OCI-M2 (cell line): Measurements from ENCODE around the gene CCDC158.
"Not testable (repeated sequence)": the region's sequence is repeated elsewhere in the genome, so short reads cannot be mapped to it uniquely, and the experiment has no call there.

Experiments
- DNase-seq: peaks from one replicate; lab custom pipeline; 2025; ENCODE audit not compliant: unreplicated experiment; lab: John Stamatoyannopoulos, UW

The CCDC158 gene

GRCh38 chr4:76420762-76421581 lies at the start of gene CCDC158:
CCDC158 (minus strand) TSS chr4:76421141; CDS start chr4:76403207, 17,934 bp downstream.
- no peak for DNase-seq

GRCh38 chr4:76470532-76470931 lies 49.6 kb upstream of the CCDC158 start:
- no peak for DNase-seq

- DNase-seq, result no peak
Observed at GRCh38 chr4:76470064-76470463, 49.1 kb upstream of the CCDC158 start.

- no peak for DNase-seq
Observed at GRCh38 chr4:76463568-76463967, 42.6 kb upstream of the CCDC158 start.

- DNase-seq, result no peak
Observed at GRCh38 chr4:76459291-76459723, 38.4 kb upstream of the CCDC158 start.

GRCh38 chr4:76458825-76459224 lies 37.9 kb upstream of the CCDC158 start:
- DNase-seq, result no peak

- no peak for DNase-seq
Observed at GRCh38 chr4:76458297-76458696, 37.4 kb upstream of the CCDC158 start.

GRCh38 chr4:76457885-76458284 lies 36.9 kb upstream of the CCDC158 start:
- no peak for DNase-seq

- DNase-seq, result not testable (repeated sequence)
Observed at GRCh38 chr4:76454073-76454472, 33.1 kb upstream of the CCDC158 start.

GRCh38 chr4:76453232-76453631 lies 32.3 kb upstream of the CCDC158 start:
- DNase-seq, result no peak

GRCh38 chr4:76449833-76450232 lies 28.9 kb upstream of the CCDC158 start:
- no peak for DNase-seq

- no peak for DNase-seq
Observed at GRCh38 chr4:76449362-76449767, 28.4 kb upstream of the CCDC158 start.

GRCh38 chr4:76448211-76448610 lies 27.3 kb upstream of the CCDC158 start:
- no peak for DNase-seq

- DNase-seq, result no peak
Observed at GRCh38 chr4:76447393-76447851, 26.5 kb upstream of the CCDC158 start.

- DNase-seq, result no peak
Observed at GRCh38 chr4:76445911-76446310, 25.0 kb upstream of the CCDC158 start.

GRCh38 chr4:76443376-76443775 lies 22.4 kb upstream of the CCDC158 start:
- no peak for DNase-seq

GRCh38 chr4:76442807-76443206 lies 21.9 kb upstream of the CCDC158 start:
- DNase-seq, result no peak

GRCh38 chr4:76441881-76442280 lies 20.9 kb upstream of the CCDC158 start:
- no peak for DNase-seq

- no peak for DNase-seq
Observed at GRCh38 chr4:76439491-76439890, 18.6 kb upstream of the CCDC158 start.

GRCh38 chr4:76435528-76436319 lies 14.8 kb upstream of the CCDC158 start:
- no peak for DNase-seq

- no peak for DNase-seq
Observed at GRCh38 chr4:76434901-76435527, 14.1 kb upstream of the CCDC158 start, which contains the start of gene SHROOM3. SHROOM3 (plus strand) TSS chr4:76435229; CDS start chr4:76436053, 824 bp downstream.
